Neutrophil (primary cell): ENCODE results near the gene DYNC1I1.

Source experiments
- H3K27ac ChIP-seq: fragments of 200-600 bp; sonication (generic); 2 replicates; pipeline ENCODE4 v1.5.1; 2016; ENCODE audit warnings: mild to moderate bottlenecking, moderate library complexity
- H3K27me3 ChIP-seq: fragments of 200-600 bp; sonication (generic); 2 replicates; pipeline ENCODE4 v1.6.0; 2016; ENCODE audit warnings: mild to moderate bottlenecking
- H3K36me3 ChIP-seq: fragments of 200-600 bp; sonication (generic); 2 replicates; pipeline ENCODE4 v1.5.1; 2017
- H3K4me1 ChIP-seq, 2 experiments: fragments of 200-600 bp in 1 of 2; sonication (generic) in 1 of 2; 1 replicate in 1 of 2; 2 replicates in 1 of 2; pipeline versions ENCODE4 v1.5.1 to v1.6.1; 2013 to 2016; ENCODE audit warnings: low read depth in 1 of 2, low read length in 1 of 2, mild to moderate bottlenecking in 1 of 2, moderate library complexity in 1 of 2; ENCODE audit not compliant: control insufficient read depth in 1 of 2, insufficient read depth in 1 of 2
- H3K4me3 ChIP-seq, 2 experiments: fragments of 200-600 bp in 1 of 2; sonication (generic) in 1 of 2; 1 replicate in 1 of 2; 2 replicates in 1 of 2; pipeline ENCODE4 v1.5.1; 2013 to 2016; ENCODE audit warnings: low read depth in 1 of 2, low read length in 1 of 2, mild to moderate bottlenecking in 1 of 2, moderate library complexity in 1 of 2
- H3K9me3 ChIP-seq: fragments of 200-600 bp; sonication (generic); 2 replicates; pipeline ENCODE4 v1.5.1; 2016
- TF ChIP-seq, protein P1 (sequence below): fragments of 200-600 bp; sonication (generic); IDR thresholded peaks from 2 replicates; pipeline ENCODE4 v1.5.1; 2016; ENCODE audit warnings: antibody characterized with exemption

Gene DYNC1I1

DNA sequence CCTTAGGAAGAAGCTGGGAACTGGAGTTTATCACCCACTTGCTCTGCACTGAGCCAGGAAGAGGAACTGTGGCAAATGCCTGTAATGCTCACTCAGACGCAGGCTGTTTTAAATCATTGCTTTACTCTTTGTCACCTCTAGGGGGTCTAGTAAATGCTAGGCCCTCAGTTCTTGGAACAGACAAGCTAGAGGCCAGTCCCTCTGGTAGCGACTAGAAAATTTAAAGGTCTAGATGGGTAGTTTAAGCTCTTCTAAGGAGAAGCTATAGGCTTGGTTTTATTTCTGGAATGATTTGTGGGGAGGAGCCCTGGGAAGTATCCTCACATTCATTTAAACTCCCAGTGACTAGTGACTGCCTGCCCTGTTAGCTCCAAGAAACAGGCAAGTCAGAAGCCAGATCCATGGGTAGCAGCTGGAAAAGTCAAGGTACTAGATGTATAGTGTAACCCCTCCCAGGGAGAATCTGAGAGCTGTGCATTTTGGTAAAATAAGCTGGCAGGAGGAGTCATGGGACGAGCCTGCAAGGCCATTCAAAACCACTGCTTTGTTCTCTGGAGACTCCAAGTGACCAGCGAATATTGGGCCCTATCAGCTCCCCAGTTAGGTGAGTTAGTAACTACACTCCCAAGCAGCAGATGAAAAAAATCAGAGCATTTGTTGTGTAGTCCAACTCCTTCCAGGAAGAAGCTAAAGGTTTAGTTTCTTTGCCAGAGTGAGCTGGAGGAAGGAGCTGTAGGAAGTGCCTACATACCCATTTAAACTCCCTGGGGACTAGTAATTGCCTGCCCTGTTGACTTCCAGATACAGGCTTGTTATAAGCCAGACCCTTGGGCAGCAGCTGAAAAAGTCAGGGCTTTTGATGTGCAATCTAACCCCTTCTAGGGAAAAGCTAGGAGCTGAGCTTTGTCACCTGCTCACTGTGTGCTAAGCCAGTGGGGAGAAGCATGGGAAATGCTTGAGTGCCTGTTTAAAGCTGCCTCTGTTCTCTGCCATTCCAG, 68.9 kb downstream of the DYNC1I1 start:
- Histone ChIP-seq H3K4me3 (no peak overlapping the region), H3K27me3 (no peaks in the 10 kb centered on the region), H3K36me3 (no peaks in the 10 kb centered on the region), H3K27ac (no peak overlapping the region), H3K4me1 (no peaks in the 10 kb centered on the region), H3K9me3 (no peaks in the 10 kb centered on the region)
- TF ChIP-seq, protein P1, sequence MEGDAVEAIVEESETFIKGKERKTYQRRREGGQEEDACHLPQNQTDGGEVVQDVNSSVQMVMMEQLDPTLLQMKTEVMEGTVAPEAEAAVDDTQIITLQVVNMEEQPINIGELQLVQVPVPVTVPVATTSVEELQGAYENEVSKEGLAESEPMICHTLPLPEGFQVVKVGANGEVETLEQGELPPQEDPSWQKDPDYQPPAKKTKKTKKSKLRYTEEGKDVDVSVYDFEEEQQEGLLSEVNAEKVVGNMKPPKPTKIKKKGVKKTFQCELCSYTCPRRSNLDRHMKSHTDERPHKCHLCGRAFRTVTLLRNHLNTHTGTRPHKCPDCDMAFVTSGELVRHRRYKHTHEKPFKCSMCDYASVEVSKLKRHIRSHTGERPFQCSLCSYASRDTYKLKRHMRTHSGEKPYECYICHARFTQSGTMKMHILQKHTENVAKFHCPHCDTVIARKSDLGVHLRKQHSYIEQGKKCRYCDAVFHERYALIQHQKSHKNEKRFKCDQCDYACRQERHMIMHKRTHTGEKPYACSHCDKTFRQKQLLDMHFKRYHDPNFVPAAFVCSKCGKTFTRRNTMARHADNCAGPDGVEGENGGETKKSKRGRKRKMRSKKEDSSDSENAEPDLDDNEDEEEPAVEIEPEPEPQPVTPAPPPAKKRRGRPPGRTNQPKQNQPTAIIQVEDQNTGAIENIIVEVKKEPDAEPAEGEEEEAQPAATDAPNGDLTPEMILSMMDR: no peak

DNA sequence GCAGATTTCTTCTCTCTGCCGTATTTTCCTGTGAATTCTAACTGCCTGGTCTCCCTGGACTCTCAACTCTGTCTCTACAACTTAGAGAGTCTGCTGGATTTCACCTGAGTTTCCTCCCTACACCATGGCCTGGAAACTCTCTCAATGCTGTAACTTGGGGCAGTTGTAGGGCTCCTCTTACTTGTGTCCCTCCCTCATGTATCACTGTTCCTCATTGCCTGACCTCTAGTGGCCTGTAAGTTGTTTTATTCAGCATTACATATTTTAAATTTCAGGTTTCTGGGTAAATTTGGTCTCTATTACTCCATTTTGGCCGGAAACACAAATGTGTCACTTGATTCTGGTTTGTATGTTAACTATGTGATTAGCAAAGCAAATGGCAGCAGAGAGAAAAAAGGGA, 70.9 kb downstream of the DYNC1I1 start:
- Histone ChIP-seq H3K36me3 (no peaks in the 10 kb centered on the region), H3K27me3 (no peaks in the 10 kb centered on the region), H3K4me3 (no peak overlapping the region), H3K27ac (no peak overlapping the region), H3K9me3 (no peaks in the 10 kb centered on the region), H3K4me1 (no peaks in the 10 kb centered on the region)
- TF ChIP-seq, protein P1: no peak

DNA sequence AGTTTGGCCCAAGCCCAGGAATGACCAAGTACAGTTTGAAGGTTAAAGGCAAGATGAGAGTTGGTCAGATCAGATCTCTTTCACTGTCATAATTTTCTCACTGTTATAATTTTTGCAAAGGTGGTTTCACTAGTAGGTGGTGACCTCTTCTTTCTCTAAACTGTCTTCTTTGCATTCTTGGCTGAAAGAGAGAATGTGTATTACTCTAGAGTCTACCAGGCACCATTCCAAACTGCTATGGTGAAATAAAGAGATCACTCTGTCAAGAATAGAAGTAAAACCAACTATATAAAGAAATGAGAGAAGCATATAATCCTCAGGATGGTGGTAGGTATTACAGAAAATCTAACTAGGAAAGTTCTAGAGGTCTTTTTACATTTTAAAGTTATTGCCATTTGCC, 72.7 kb downstream of the DYNC1I1 start:
- no peaks in the 10 kb centered on the region for H3K27me3 ChIP-seq
- no peaks in the 10 kb centered on the region for H3K36me3 ChIP-seq
- TF ChIP-seq, protein P1: no peak
- H3K27ac ChIP-seq: no peak overlapping the region
- no peaks in the 10 kb centered on the region for H3K4me1 ChIP-seq
- no peaks in the 10 kb centered on the region for H3K9me3 ChIP-seq
- H3K4me3 ChIP-seq: no peak overlapping the region

DNA sequence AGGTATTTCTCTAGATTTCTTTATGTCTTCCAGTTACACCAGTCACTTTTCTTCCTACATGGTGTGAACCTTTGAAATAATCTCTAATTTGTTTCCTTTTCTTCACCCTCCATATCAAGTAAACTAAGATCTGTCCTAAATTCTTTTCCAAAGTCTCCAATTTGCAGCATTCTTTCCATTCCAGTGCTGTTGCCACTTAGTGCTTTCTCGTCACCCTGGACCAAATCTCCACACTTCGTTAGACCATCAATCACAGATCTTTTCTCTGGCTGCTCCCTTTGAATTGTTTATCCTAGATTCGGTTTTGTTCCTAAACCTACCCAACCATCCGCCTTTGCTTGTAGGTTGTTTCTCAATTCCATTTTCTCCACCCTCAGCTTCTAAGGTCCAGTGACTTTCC, 74.7 kb downstream of the DYNC1I1 start:
- TF ChIP-seq, protein P1: no peak
- no peak overlapping the region for H3K27ac ChIP-seq
- H3K27me3 ChIP-seq: no peaks in the 10 kb centered on the region
- H3K4me3 ChIP-seq: no peak overlapping the region
- H3K9me3 ChIP-seq: no peaks in the 10 kb centered on the region
- H3K36me3 ChIP-seq: no peaks in the 10 kb centered on the region
- no peaks in the 10 kb centered on the region for H3K4me1 ChIP-seq

DNA sequence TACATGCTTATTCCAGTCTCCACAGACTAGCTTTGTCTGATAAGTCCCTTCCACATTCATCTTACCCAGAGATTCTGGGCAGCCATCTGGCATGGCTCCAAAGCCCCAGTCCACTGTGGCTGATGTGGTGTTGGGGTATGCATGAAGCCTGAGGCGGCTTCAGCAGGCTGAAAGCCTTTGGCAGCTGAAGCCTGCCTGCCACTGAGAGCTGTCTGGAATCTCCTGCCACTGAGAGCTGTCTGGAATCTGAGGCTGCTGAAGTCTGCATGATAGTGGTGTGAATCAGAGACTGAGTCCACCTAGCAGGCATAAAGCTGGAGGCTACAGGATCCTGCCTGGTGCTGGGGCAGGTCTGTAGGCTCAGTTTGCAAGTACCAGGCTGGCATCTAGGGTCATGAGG, 87.1 kb downstream of the DYNC1I1 start:
- Histone ChIP-seq H3K4me1 (no peaks in the 10 kb centered on the region), H3K9me3 (no peaks in the 10 kb centered on the region), H3K27me3 (no peaks in the 10 kb centered on the region), H3K27ac (no peak overlapping the region), H3K36me3 (no peaks in the 10 kb centered on the region), H3K4me3 (no peak overlapping the region)
- TF ChIP-seq, protein P1: no peak
